SHP77 (cell line): ENCODE data around the gene DYRK3.

Experiments used
- DNase-seq, 2 experiments: peaks; one replicate each; lab custom pipeline; 2025; lab: John Stamatoyannopoulos, UW

The DYRK3 gene

GRCh38 chr1:206684003-206684402 is 48.7 kb downstream of the DYRK3 start:
- DNase-seq: no peak

- peak; percentile 46 to 60 for DNase-seq
These were observed 49.4 kb downstream of the DYRK3 start, which contains the start of gene MAPKAPK2 for GRCh38 chr1:206684478-206685333. Gene MAPKAPK2 (plus strand): TSS chr1:206684905. CDS start chr1:206685230, 325 bp downstream.

GRCh38 chr1:206685334-206685768 is 50.0 kb downstream of the DYRK3 start:
- DNase-seq: no peak

GRCh38 chr1:206685769-206686477 is 50.6 kb downstream of the DYRK3 start:
- no peak for DNase-seq

GRCh38 chr1:206686478-206687249 is 51.3 kb downstream of the DYRK3 start:
- no peak for DNase-seq

- DNase-seq: no peak
These were observed 52.0 kb downstream of the DYRK3 start for GRCh38 chr1:206687251-206687914.

- DNase-seq: no peak
These were observed 52.6 kb downstream of the DYRK3 start for GRCh38 chr1:206687915-206688442.

- DNase-seq: no peak
These were observed 55.2 kb downstream of the DYRK3 start for GRCh38 chr1:206690516-206690915.

GRCh38 chr1:206691604-206692003 is 56.3 kb downstream of the DYRK3 start:
- no peak for DNase-seq

- peak; percentile 49 to 66 for DNase-seq
These were observed 57.7 kb downstream of the DYRK3 start for GRCh38 chr1:206693029-206693428.

GRCh38 chr1:206693592-206693991 is 58.3 kb downstream of the DYRK3 start:
- DNase-seq: no peak

- no peak for DNase-seq
These were observed 59.1 kb downstream of the DYRK3 start for GRCh38 chr1:206694171-206695124.

- no peak for DNase-seq
These were observed 60.4 kb downstream of the DYRK3 start for GRCh38 chr1:206695733-206696132.

- no peak for DNase-seq
These were observed 61.7 kb downstream of the DYRK3 start for GRCh38 chr1:206696812-206697585.

- no peak for DNase-seq
These were observed 62.7 kb downstream of the DYRK3 start for GRCh38 chr1:206698011-206698410.
